Fibroblast of lung (primary cell): ENCODE data around the gene CDKAL1. TPM values are rescaled to one million over a fixed set of nuclear protein-coding genes. Genes with fewer than 3 reads are reported as not detected.
A peak's percentile ranks its signal among the peaks of the same experiment; 100 is the strongest.

Experiments used
- DNase-seq, 2 donors: peaks; one replicate each; pipeline versions ENCODE4 v3.0.0 to v3.0.0-alpha.2; 2010; ENCODE audit warnings: low read depth in 2 of 2
- H2AFZ ChIP-seq: 2 replicates; pipeline ENCODE4 v1.5.1; 2012; ENCODE audit warnings: low read length, control low read depth, inconsistent platforms
- H3K27ac ChIP-seq: 2 replicates; pipeline ENCODE4 v1.5.1; 2011; ENCODE audit warnings: low read length, control low read depth; ENCODE audit not compliant: insufficient read depth
- H3K27me3 ChIP-seq: 2 replicates; pipeline ENCODE4 v1.5.1; 2011; ENCODE audit warnings: mild to moderate bottlenecking, low read length; ENCODE audit not compliant: control insufficient read depth, insufficient read depth
- H3K36me3 ChIP-seq: 2 replicates; pipeline ENCODE4 v1.5.1; 2011; ENCODE audit warnings: low read length; ENCODE audit not compliant: control insufficient read depth, insufficient read depth
- H3K4me1 ChIP-seq: 2 replicates; pipeline ENCODE4 v1.5.1; 2011; ENCODE audit warnings: low read length; ENCODE audit not compliant: control insufficient read depth, insufficient read depth; ENCODE audit errors: extremely low read depth
- H3K4me2 ChIP-seq: 2 replicates; pipeline ENCODE4 v1.5.1; 2011; ENCODE audit warnings: low read length, control low read depth; ENCODE audit not compliant: insufficient read depth; ENCODE audit errors: extremely low read depth
- H3K4me3 ChIP-seq, 4 experiments: fragments of 200-600 bp in 1 of 4; sonication (generic) in 1 of 4; replicated peaks in 1 of 4; 2 replicates each; pipeline ENCODE4 v1.5.1; 2011 to 2016; ENCODE audit warnings: low read length in 4 of 4, low read depth in 3 of 4, mild to moderate bottlenecking in 3 of 4, control low read depth in 2 of 4, inconsistent platforms in 1 of 4, mixed read lengths in 1 of 4; ENCODE audit not compliant: insufficient read depth in 1 of 4; ENCODE audit errors: control extremely low read depth in 1 of 4
- H3K79me2 ChIP-seq: 2 replicates; pipeline ENCODE4 v1.5.1; 2012; ENCODE audit warnings: mild to moderate bottlenecking, low read length, inconsistent platforms; ENCODE audit not compliant: control insufficient read depth, insufficient read depth
- H3K9ac ChIP-seq: 2 replicates; pipeline ENCODE4 v1.5.1; 2011; ENCODE audit warnings: mild to moderate bottlenecking, low read length, control low read depth; ENCODE audit not compliant: insufficient read depth
- H3K9me3 ChIP-seq: 2 replicates; pipeline ENCODE4 v1.5.1; 2012; ENCODE audit warnings: low read depth, low read length; ENCODE audit not compliant: control insufficient read depth, insufficient read depth
- H4K20me1 ChIP-seq: 2 replicates; pipeline ENCODE4 v1.5.1; 2011; ENCODE audit warnings: low read length; ENCODE audit not compliant: control insufficient read depth, insufficient read depth; ENCODE audit errors: extremely low read depth
- EZH2 ChIP-seq: IDR thresholded peaks from 2 replicates; pipeline ENCODE4 v1.5.1; 2012; ENCODE audit warnings: low read length, control low read depth, mild to moderate bottlenecking; ENCODE audit errors: missing control alignments
- polyA plus RNA-seq, 2 donors: library from polyadenylated mRNA; depleted of rRNA in 1 of 2; stranded (reverse) in 1 of 2; unstranded in 1 of 2; fragments of >200 nt; gene quantifications; 2 replicates each; pipeline ENCODE4 v1.2.1, GENCODE V29; 2011 to 2012; ENCODE audit warnings: missing spikeins in 1 of 2
- total RNA-seq: library from RNA; depleted of rRNA; stranded (reverse); fragments of >200 nt; gene quantifications from 2 replicates; pipeline ENCODE4 v1.2.1, GENCODE V29; 2014
- TF ChIP-seq, protein P1 (sequence below), 2 donors: IDR thresholded peaks in 1 of 2; conservative IDR thresholded peaks in 1 of 2; 1 replicate in 1 of 2; 2 replicates in 1 of 2; pipeline ENCODE4 v1.5.1; 2011 to 2012; ENCODE audit warnings: low read length in 2 of 2, control low read depth in 1 of 2, inconsistent platforms in 1 of 2, low read depth in 1 of 2, mild to moderate bottlenecking in 1 of 2

CDKAL1 gene
- total and polyA plus RNA-seq, 2 donors (not counting 1 experiment from before 2014, with no cell fraction given), result 7.4 to 15.0 TPM

DNA sequence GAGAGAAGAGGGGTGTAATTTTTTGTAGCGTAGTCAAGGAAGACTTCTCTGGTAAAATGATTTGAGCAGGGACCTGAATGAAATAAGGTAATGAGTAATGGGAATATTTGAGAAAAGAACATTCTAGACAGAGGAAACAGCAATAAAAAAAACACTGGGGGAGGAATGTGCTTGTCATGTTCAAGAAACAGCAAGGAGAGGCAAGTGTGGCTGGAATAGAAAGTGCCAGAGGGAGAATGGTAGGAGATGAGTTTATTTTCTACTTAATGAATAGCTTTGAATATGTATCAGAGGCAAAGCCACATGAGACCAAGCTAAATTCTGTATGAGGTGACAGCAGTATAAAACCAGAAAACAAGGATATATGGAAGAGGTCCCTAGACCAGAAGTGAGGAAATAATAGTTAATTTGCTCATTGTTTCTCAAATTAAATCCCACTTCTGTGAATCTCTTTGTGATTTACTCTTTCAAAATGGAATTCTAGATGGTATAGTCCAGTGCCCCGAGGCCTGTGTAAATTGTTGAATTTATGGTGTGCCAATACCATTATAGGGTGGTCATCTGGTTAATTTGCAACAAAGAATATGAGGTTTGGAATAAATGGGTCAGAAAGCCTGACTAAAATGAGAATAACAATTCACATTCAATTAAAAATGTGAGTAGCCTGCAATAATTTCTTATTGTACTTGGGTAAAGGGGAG, 170.2 kb downstream of the CDKAL1 start:
- H3K4me3 ChIP-seq, result no peak overlapping the region
- H3K27me3 ChIP-seq, result no peaks in the 10 kb centered on the region
- no peaks in the 10 kb centered on the region for H4K20me1 ChIP-seq
- no peak overlapping the region for H2AFZ ChIP-seq
- H3K9me3 ChIP-seq, result no peaks in the 10 kb centered on the region
- no peaks in the 10 kb centered on the region for H3K79me2 ChIP-seq
- no peak overlapping the region for H3K4me2 ChIP-seq
- no peak overlapping the region for H3K9ac ChIP-seq
- DNase-seq, result no peak
- TF ChIP-seq, protein P1, sequence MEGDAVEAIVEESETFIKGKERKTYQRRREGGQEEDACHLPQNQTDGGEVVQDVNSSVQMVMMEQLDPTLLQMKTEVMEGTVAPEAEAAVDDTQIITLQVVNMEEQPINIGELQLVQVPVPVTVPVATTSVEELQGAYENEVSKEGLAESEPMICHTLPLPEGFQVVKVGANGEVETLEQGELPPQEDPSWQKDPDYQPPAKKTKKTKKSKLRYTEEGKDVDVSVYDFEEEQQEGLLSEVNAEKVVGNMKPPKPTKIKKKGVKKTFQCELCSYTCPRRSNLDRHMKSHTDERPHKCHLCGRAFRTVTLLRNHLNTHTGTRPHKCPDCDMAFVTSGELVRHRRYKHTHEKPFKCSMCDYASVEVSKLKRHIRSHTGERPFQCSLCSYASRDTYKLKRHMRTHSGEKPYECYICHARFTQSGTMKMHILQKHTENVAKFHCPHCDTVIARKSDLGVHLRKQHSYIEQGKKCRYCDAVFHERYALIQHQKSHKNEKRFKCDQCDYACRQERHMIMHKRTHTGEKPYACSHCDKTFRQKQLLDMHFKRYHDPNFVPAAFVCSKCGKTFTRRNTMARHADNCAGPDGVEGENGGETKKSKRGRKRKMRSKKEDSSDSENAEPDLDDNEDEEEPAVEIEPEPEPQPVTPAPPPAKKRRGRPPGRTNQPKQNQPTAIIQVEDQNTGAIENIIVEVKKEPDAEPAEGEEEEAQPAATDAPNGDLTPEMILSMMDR (conservative IDR thresholded peaks at IDR 0.05 in 1 of 2, IDR thresholded peaks at IDR 0.05 in 1 of 2; ENCODE audit: low read depth in 1 of 2, low read length in 2 of 2), result no peak
- TF ChIP-seq EZH2, result no peak
- H3K27ac ChIP-seq, result no peak overlapping the region
- no peaks in the 10 kb centered on the region for H3K36me3 ChIP-seq
- H3K4me1 ChIP-seq, result no peaks in the 10 kb centered on the region

DNA sequence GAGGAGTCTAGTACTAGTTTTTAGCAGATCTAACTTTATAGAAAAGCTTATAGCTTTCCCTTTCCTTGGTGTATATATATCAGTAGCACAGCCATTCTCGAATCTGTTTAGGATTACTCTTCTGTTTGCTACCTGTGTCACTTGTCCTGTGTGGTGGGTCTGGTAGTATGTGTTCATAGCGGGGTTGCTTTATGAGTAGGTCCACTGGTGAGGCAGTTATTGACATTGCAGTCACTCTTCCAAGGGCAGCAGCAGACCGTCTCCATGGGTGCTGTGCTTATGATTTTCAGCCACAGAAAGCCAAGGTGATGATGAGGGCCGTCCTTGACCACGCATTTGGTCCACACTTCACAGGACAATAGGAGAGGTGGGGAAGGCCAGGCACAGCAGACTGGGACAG, 171.5 kb downstream of the CDKAL1 start:
- no peak for DNase-seq
- no peaks in the 10 kb centered on the region for H3K79me2 ChIP-seq
- no peak overlapping the region for H3K4me3 ChIP-seq
- H3K27ac ChIP-seq, result no peak overlapping the region
- H3K36me3 ChIP-seq, result no peaks in the 10 kb centered on the region
- no peak overlapping the region for H2AFZ ChIP-seq
- no peaks in the 10 kb centered on the region for H4K20me1 ChIP-seq
- no peaks in the 10 kb centered on the region for H3K9me3 ChIP-seq
- no peak overlapping the region for H3K4me2 ChIP-seq
- TF ChIP-seq, protein P1 (conservative IDR thresholded peaks at IDR 0.05 in 1 of 2, IDR thresholded peaks at IDR 0.05 in 1 of 2; ENCODE audit: low read depth in 1 of 2, low read length in 2 of 2), result no peak
- no peak for TF ChIP-seq EZH2
- H3K9ac ChIP-seq, result no peak overlapping the region
- no peaks in the 10 kb centered on the region for H3K27me3 ChIP-seq
- no peaks in the 10 kb centered on the region for H3K4me1 ChIP-seq

GRCh38 chr6:20706238-20706938, 172.1 kb downstream of the CDKAL1 start:
- Histone ChIP-seq H3K27me3 (no peaks in the 10 kb centered on the region), H3K36me3 (no peaks in the 10 kb centered on the region), H3K4me3 (no peak overlapping the region), H3K9ac (no peak overlapping the region), H3K9me3 (no peaks in the 10 kb centered on the region), H3K4me1 (no peaks in the 10 kb centered on the region), H3K79me2 (no peaks in the 10 kb centered on the region), H4K20me1 (no peaks in the 10 kb centered on the region), H3K4me2 (no peak overlapping the region), H3K27ac (no peak overlapping the region), H2AFZ (no peak overlapping the region)
- TF ChIP-seq EZH2, result no peak
- TF ChIP-seq, protein P1 (conservative IDR thresholded peaks at IDR 0.05 in 1 of 2, IDR thresholded peaks at IDR 0.05 in 1 of 2; ENCODE audit: low read depth in 1 of 2, low read length in 2 of 2), result no peak
- peak; percentile 43 to 82 for DNase-seq
